SK-N-SH (cell line): ENCODE results near the gene ZBTB5. TPM values are rescaled to one million over a fixed set of nuclear protein-coding genes. Genes with fewer than 3 reads are reported as not detected.

Source experiments
- CTCF ChIA-PET: fragments of 300-600, 350-600 bp; formaldehyde crosslinking; extraction: SDS; loops from one replicate; lab custom pipeline; 2021; lab: Yijun Ruan, JAX
- POLR2A ChIA-PET: fragments of 350-600 bp; sonication (Branson Sonifier 250); formaldehyde crosslinking; extraction: SDS; loops from one replicate; lab custom pipeline; 2020; ENCODE audit warnings: antibody characterized with exemption, inconsistent platforms; lab: Yijun Ruan, JAX
- DNase-seq: peaks from one replicate; pipeline ENCODE4 v3.0.0; 2012
- H2AFZ ChIP-seq: fragments of 200-600 bp; sonication (generic); 2 replicates; pipeline ENCODE4 v1.8.1; 2016; ENCODE audit warnings: antibody characterized with exemption, mild to moderate bottlenecking, low read depth
- H3F3A ChIP-seq: fragments of 200-600 bp; sonication (generic); replicated peaks from 2 replicates; pipeline ENCODE3; 2016; ENCODE audit warnings: antibody characterized with exemption, mild to moderate bottlenecking; ENCODE audit not compliant: insufficient read depth
- H3K27ac ChIP-seq, 2 experiments: fragments of 200-500 bp in 1 of 2; fragments of 200-600 bp in 1 of 2; sonication (Bioruptor generic) in 1 of 2; sonication (generic), shearing (Covaris generic) in 1 of 2; 2 replicates each; pipeline versions ENCODE4 v1.5.1 to v1.6.1; 2014 to 2016; ENCODE audit warnings: low read depth in 2 of 2, inconsistent platforms in 1 of 2, low read length in 1 of 2, mild to moderate bottlenecking in 1 of 2, mixed read lengths in 1 of 2
- H3K27me3 ChIP-seq: fragments of 200-600 bp; sonication (generic), shearing (Covaris generic); 2 replicates; pipeline ENCODE4 v1.6.1; 2016; ENCODE audit warnings: mixed run types; ENCODE audit not compliant: insufficient read depth
- H3K36me3 ChIP-seq, 2 experiments: fragments of 200-500 bp in 1 of 2; fragments of 200-600 bp in 1 of 2; sonication (Bioruptor generic) in 1 of 2; sonication (generic) in 1 of 2; replicated peaks in 1 of 2; 2 replicates each; pipeline versions ENCODE3 to v1.5.1; 2014 to 2016; ENCODE audit warnings: low read length in 1 of 2, mild to moderate bottlenecking in 1 of 2; ENCODE audit not compliant: insufficient read depth in 2 of 2, control insufficient read depth in 1 of 2
- H3K4me1 ChIP-seq, 2 experiments: fragments of 200-500 bp in 1 of 2; fragments of 200-600 bp in 1 of 2; sonication (Bioruptor generic) in 1 of 2; sonication (generic), shearing (Covaris generic) in 1 of 2; 2 replicates each; pipeline versions ENCODE4 v1.5.1 to v1.6.1; 2014 to 2016; ENCODE audit warnings: low read depth in 1 of 2, low read length in 1 of 2, mixed run types in 1 of 2; ENCODE audit not compliant: insufficient read depth in 2 of 2, control insufficient read depth in 1 of 2
- H3K4me2 ChIP-seq: fragments of 200-600 bp; sonication (generic), shearing (Covaris generic); 2 replicates; pipeline ENCODE4 v1.6.1; 2017; ENCODE audit warnings: mixed run types
- H3K4me3 ChIP-seq, 2 experiments: fragments of 200-500 bp in 1 of 2; fragments of 200-600 bp in 1 of 2; sonication (Bioruptor generic) in 1 of 2; sonication (generic), shearing (Covaris generic) in 1 of 2; 2 replicates each; pipeline versions ENCODE4 v1.5.1 to v1.8.1; 2014 to 2016; ENCODE audit warnings: low read depth in 2 of 2, inconsistent platforms in 1 of 2, low read length in 1 of 2, mild to moderate bottlenecking in 1 of 2, mixed read lengths in 1 of 2, moderate library complexity in 1 of 2
- H3K79me2 ChIP-seq: fragments of 200-600 bp; sonication (generic); 2 replicates; pipeline ENCODE4 v1.8.1; 2017; ENCODE audit warnings: mild to moderate bottlenecking; ENCODE audit not compliant: insufficient read depth
- H3K9ac ChIP-seq: fragments of 200-600 bp; sonication (generic); 2 replicates; pipeline ENCODE4 v1.6.1; 2017; ENCODE audit warnings: mixed run types
- H3K9me2 ChIP-seq: fragments of 200-600 bp; sonication (generic); 2 replicates; pipeline ENCODE4 v1.6.1; 2017; ENCODE audit warnings: mixed run types
- H3K9me3 ChIP-seq: fragments of 200-600 bp; sonication (generic); 2 replicates; pipeline ENCODE4 v1.6.1; 2017; ENCODE audit warnings: mixed run types, mild to moderate bottlenecking, moderate library complexity
- H4K20me1 ChIP-seq: fragments of 200-600 bp; sonication (generic); 2 replicates; pipeline ENCODE4 v1.6.1; 2017; ENCODE audit warnings: mild to moderate bottlenecking, mixed run types; ENCODE audit not compliant: insufficient read depth
- CHD2 ChIP-seq: fragments of 150-350 bp; IDR thresholded peaks from 2 replicates; pipeline ENCODE4 v1.6.1; 2018; ENCODE audit warnings: low read length; ENCODE audit not compliant: partially characterized antibody
- ELF1 ChIP-seq: IDR thresholded peaks from 2 replicates; pipeline ENCODE4 v1.4.0; 2012
- EP300 ChIP-seq, 2 experiments: IDR thresholded peaks; 2 replicates each; pipeline versions ENCODE4 v1.4.0 to v1.6.1; 2012; ENCODE audit warnings: borderline replicate concordance in 1 of 2, low read depth in 1 of 2, low read length in 1 of 2
- EZH2phosphoT487 ChIP-seq: fragments of 200-600 bp; sonication (generic); IDR thresholded peaks from 2 replicates; pipeline ENCODE4 v1.6.1; 2017; ENCODE audit warnings: low read depth, mixed run types, mild to moderate bottlenecking, antibody characterized with exemption, moderate library complexity, borderline replicate concordance
- FOXM1 ChIP-seq: IDR thresholded peaks from 2 replicates; pipeline ENCODE4 v1.4.0; 2012; ENCODE audit warnings: low read depth, mild to moderate bottlenecking
- GABPA ChIP-seq: IDR thresholded peaks from 2 replicates; pipeline ENCODE4 v1.4.0; 2012; ENCODE audit warnings: low read depth, mild to moderate bottlenecking
- JUND ChIP-seq: IDR thresholded peaks from 2 replicates; pipeline ENCODE4 v1.4.0; 2012
- MEF2A ChIP-seq: IDR thresholded peaks from 2 replicates; pipeline ENCODE4 v1.4.0; 2012; ENCODE audit warnings: low read depth, borderline replicate concordance
- NFIC ChIP-seq: IDR thresholded peaks from 2 replicates; pipeline ENCODE4 v1.4.0; 2012; ENCODE audit warnings: borderline replicate concordance
- POLR2AphosphoS5 ChIP-seq: IDR thresholded peaks from 2 replicates; pipeline ENCODE4 v1.6.1; 2012; ENCODE audit warnings: low read depth, low read length
- RCOR1 ChIP-seq: fragments of 150-350 bp; IDR thresholded peaks from 2 replicates; pipeline ENCODE4 v1.6.1; 2017; ENCODE audit warnings: antibody characterized with exemption, low read length
- SIN3A ChIP-seq: IDR thresholded peaks from 2 replicates; pipeline ENCODE4 v1.6.1; 2012; ENCODE audit warnings: low read depth, mild to moderate bottlenecking, low read length, moderate library complexity, borderline replicate concordance
- SMC3 ChIP-seq: IDR thresholded peaks from 2 replicates; pipeline ENCODE4 v1.6.1; 2012; ENCODE audit warnings: low read depth, low read length, improper control_type of control experiment
- TCF12 ChIP-seq: IDR thresholded peaks from 2 replicates; pipeline ENCODE4 v1.4.0; 2012
- TEAD4 ChIP-seq: IDR thresholded peaks from 2 replicates; pipeline ENCODE4 v1.4.0; 2012; ENCODE audit warnings: mild to moderate bottlenecking, borderline replicate concordance; ENCODE audit not compliant: insufficient read depth
- YY1 ChIP-seq: IDR thresholded peaks from 2 replicates; pipeline ENCODE4 v1.4.0; 2012; ENCODE audit warnings: low read depth, mild to moderate bottlenecking
- WGBS: methylation state at CpG from one replicate; pipeline ENCODE4 v1.1.6; 2017; ENCODE audit warnings: low lambda C conversion rate; 5-methylcytosine and 5-hydroxymethylcytosine counted together
- polyA plus RNA-seq, 3 experiments: library from polyadenylated mRNA; depleted of rRNA; stranded (reverse); fragments of >200 nt; gene quantifications; 2 replicates each; pipeline ENCODE4 v1.2.3, GENCODE V29; 2012
- TF ChIP-seq, protein P1 (sequence below): IDR thresholded peaks from 2 replicates; pipeline ENCODE4 v1.4.0; 2012; ENCODE audit warnings: low read depth
- TF ChIP-seq, protein P2 (sequence below): fragments of 150-350 bp; IDR thresholded peaks from 2 replicates; pipeline ENCODE4 v1.6.1; 2017; ENCODE audit warnings: antibody characterized with exemption, low read length, low read depth, borderline replicate concordance
- TF ChIP-seq, protein P3 (sequence below): IDR thresholded peaks from 2 replicates; pipeline ENCODE4 v1.4.0; 2012; ENCODE audit warnings: low read depth, borderline replicate concordance

Gene ZBTB5
- polyA plus RNA-seq, 1 of the 3 experiments (the other 2 are of a cell fraction), result 6.3 TPM

DNA sequence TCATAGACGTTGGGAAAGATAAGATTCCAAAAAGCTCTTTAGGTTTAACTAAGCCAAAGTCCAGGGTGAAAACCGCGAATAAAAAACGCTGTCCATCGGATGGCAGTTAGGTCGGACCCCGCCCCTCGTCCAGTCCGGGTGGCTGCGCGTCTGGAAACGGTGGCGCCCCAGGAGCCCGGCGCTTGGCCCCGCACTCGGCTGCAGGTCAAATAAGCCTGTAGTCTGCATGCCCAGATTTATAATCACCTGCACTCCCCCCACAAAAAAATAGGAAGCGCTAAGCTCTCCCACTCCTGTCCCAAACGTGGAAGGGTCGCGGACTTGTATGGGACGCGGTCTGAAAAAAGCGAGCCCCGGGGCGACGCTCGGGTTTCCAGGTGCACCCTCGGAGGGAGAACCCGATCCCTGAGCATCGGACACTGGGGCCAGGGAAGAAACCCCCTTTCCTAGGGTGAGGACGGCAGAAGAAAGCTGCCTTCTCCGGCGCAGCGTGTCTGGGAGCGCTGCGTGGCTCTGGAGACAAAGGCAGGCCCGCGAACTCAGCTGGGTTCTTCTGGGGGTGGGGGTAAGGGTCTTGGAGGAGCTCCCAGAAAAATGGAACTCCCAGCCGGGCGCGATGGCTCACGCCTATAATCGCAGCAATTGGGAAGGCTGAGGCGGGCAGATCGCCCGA is 923 bp upstream of the ZBTB5 start:
- H3K4me3 ChIP-seq, result peak overlapping the region; percentile 78 to 84
- H3K9me3 ChIP-seq, result no peaks in the 10 kb centered on the region
- peak; percentile 66 for DNase-seq
- POLR2A ChIA-PET, result interaction anchor here (0.9 to 1.1 kb wide), 4 partner anchors 29 to 319 kb away, joined by 3 read pairs; partner anchors contain the start of gene EXOSC3
- TF ChIP-seq YY1, result 0 out of 2 replicates have a peak, but pooled peaks have one; percentile 15
- TF ChIP-seq TCF12, result no peak
- no peak for TF ChIP-seq SMC3
- no peak for TF ChIP-seq MEF2A
- TF ChIP-seq, protein P1, sequence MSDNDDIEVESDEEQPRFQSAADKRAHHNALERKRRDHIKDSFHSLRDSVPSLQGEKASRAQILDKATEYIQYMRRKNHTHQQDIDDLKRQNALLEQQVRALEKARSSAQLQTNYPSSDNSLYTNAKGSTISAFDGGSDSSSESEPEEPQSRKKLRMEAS, result peak; percentile 68; the same call in 1 of the 2 replicates
- no peak; the same call in 1 of the 2 replicates for TF ChIP-seq POLR2AphosphoS5
- TF ChIP-seq ELF1, result no peak
- no peak for TF ChIP-seq FOXM1
- TF ChIP-seq, protein P2, sequence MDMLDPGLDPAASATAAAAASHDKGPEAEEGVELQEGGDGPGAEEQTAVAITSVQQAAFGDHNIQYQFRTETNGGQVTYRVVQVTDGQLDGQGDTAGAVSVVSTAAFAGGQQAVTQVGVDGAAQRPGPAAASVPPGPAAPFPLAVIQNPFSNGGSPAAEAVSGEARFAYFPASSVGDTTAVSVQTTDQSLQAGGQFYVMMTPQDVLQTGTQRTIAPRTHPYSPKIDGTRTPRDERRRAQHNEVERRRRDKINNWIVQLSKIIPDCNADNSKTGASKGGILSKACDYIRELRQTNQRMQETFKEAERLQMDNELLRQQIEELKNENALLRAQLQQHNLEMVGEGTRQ, result no peak
- TF ChIP-seq TEAD4, result no peak
- TF ChIP-seq SIN3A, result 0 out of 2 replicates have a peak, but pooled peaks have one; percentile 6
- no peak for TF ChIP-seq NFIC
- TF ChIP-seq, all 33 proteins: peak for 3
- peak overlapping the region; percentile 96 for H3K9ac ChIP-seq
- H3F3A ChIP-seq, result peaks cover 28% of the 10 kb centered on the region
- H3K79me2 ChIP-seq, result peaks cover 36% of the 10 kb centered on the region
- H4K20me1 ChIP-seq, result peaks cover 30% of the 10 kb centered on the region
- peak overlapping the region; percentile 97 to 98 for H3K27ac ChIP-seq
- H3K4me1 ChIP-seq, result peaks cover 6 to 22% of the 10 kb centered on the region in 2 experiments; a peak in 3 of 4 replicates
- no peaks in the 10 kb centered on the region for H3K9me2 ChIP-seq
- CTCF ChIA-PET, result interaction anchor here (0.7 to 1.3 kb wide), 4 partner anchors 14 to 84 kb away, joined by 3 to 8 read pairs (median 4); no protein-coding TSS in a partner anchor
- H3K27me3 ChIP-seq, result no peaks in the 10 kb centered on the region
- under 1% methylated on average over 32 of the region's 47 CpGs for WGBS
- no peaks in the 10 kb centered on the region for H3K36me3 ChIP-seq
- H3K4me2 ChIP-seq, result peak overlapping the region; percentile 89
- H2AFZ ChIP-seq, result peak overlapping the region; percentile 91

DNA sequence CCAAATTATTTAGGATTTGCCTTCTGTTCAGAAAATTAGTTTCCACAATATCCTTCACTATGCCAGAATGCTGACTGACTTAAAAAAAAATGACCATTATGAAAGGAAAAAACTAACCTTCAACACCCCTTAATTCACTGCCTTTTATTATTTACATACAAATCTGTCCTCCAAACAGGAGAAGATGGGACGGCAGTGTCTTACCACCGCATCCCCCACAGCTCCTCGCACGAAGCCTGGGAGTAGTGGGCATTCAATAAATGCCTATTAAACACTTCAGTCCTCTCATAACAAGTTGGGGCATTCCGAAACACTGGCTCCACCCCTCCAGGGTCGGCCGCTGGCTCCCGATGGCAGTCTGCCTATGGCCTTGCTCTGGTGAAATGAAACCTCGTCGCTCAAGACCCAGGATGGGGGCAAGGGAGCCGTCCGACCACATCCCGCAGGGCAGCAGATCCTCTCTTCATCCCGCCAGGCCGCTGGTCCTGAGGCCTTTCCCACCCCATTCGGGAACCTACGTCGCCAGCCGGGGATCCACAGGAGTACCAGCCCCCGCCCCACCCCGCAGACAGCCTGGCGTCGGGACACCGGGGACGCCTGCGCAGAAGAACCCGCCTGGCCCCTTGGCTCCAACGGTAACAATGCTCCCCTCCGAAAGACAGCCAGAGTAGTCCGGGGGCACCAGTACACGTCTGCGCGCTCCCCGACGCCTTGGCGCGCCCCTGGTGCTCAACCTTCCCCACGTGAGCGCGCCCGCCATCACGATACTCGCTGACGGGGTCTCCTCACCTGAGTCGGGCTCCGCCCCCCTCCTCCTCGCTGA is 613 bp downstream of the ZBTB5 start:
- DNase-seq, result no peak
- ChIA-PET POLR2A (interaction anchor here (0.8 to 1.2 kb wide), 3 partner anchors 42 to 320 kb away, joined by 3 to 4 read pairs (median 3); partner anchors contain the start of genes EXOSC3, FBXO10 and GRHPR), CTCF (no interaction called here)
- TF ChIP-seq JUND (no peak), EZH2phosphoT487 (no peak), CHD2 (no peak), YY1 (0 out of 2 replicates have a peak, but pooled peaks have one; percentile 39), GABPA (no peak), RCOR1 (no peak), SIN3A (peak; percentile 12; the same call in 1 of the 2 replicates), EP300 (IDR thresholded peaks at IDR 0.05; ENCODE audit: borderline replicate concordance in 1 of 2, low read depth in 1 of 2, low read length in 1 of 2) (no peak), POLR2AphosphoS5 (peak; percentile 62; the same call in 1 of the 2 replicates), TEAD4 (no peak), NFIC (no peak)
- TF ChIP-seq, protein P2, result no peak
- TF ChIP-seq, protein P3, sequence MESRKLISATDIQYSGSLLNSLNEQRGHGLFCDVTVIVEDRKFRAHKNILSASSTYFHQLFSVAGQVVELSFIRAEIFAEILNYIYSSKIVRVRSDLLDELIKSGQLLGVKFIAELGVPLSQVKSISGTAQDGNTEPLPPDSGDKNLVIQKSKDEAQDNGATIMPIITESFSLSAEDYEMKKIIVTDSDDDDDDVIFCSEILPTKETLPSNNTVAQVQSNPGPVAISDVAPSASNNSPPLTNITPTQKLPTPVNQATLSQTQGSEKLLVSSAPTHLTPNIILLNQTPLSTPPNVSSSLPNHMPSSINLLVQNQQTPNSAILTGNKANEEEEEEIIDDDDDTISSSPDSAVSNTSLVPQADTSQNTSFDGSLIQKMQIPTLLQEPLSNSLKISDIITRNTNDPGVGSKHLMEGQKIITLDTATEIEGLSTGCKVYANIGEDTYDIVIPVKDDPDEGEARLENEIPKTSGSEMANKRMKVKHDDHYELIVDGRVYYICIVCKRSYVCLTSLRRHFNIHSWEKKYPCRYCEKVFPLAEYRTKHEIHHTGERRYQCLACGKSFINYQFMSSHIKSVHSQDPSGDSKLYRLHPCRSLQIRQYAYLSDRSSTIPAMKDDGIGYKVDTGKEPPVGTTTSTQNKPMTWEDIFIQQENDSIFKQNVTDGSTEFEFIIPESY, result no peak

More for the DNA sequence above, 613 bp downstream of the ZBTB5 start:
- Histone ChIP-seq H3K27ac (peak overlapping the region; percentile 96 to 98), H3K36me3 (peaks cover 0 to 3% of the 10 kb centered on the region in 2 experiments), H3K4me3 (peak overlapping the region; percentile 76 to 84), H3K4me1 (peaks cover 6 to 22% of the 10 kb centered on the region in 2 experiments; a peak in 3 of 4 replicates), H3K9ac (peak overlapping the region; percentile 91), H4K20me1 (peaks cover 42% of the 10 kb centered on the region), H2AFZ (peak overlapping the region; percentile 69), H3K79me2 (peaks cover 51% of the 10 kb centered on the region), H3K9me2 (no peaks in the 10 kb centered on the region), H3K27me3 (no peaks in the 10 kb centered on the region), H3K9me3 (no peaks in the 10 kb centered on the region), H3F3A (peaks cover 24% of the 10 kb centered on the region), H3K4me2 (peak overlapping the region; percentile 86)
- 0% methylated on average over 11 of the region's 47 CpGs for WGBS
